Mucosa of stomach (tissue), 1 donor: ENCODE measurements around the gene CARD6.
"Not testable (repeated sequence)": the region's sequence is repeated elsewhere in the genome, so short reads cannot be mapped to it uniquely, and the experiment has no call there.

Source experiments
- H3K27me3 ChIP-seq: one replicate; pipeline ENCODE4 v1.7.0; 2013; ENCODE audit warnings: mild to moderate bottlenecking, low read length; ENCODE audit not compliant: control insufficient read depth, insufficient read depth
- H3K36me3 ChIP-seq: one replicate; pipeline ENCODE4 v1.7.0; 2013; ENCODE audit warnings: low read length; ENCODE audit not compliant: control insufficient read depth, insufficient read depth
- H3K4me1 ChIP-seq: one replicate; pipeline ENCODE4 v1.7.0; 2013; ENCODE audit warnings: mild to moderate bottlenecking, low read length; ENCODE audit not compliant: control insufficient read depth, insufficient read depth
- H3K4me3 ChIP-seq: one replicate; pipeline ENCODE4 v1.7.0; 2013; ENCODE audit warnings: low read length
- H3K9ac ChIP-seq: one replicate; pipeline ENCODE4 v1.7.0; 2013; ENCODE audit warnings: mild to moderate bottlenecking, low read length, moderate library complexity
- H3K9me3 ChIP-seq: one replicate; pipeline ENCODE4 v1.7.0; 2013; ENCODE audit warnings: mild to moderate bottlenecking, low read length, moderate library complexity; ENCODE audit not compliant: control insufficient read depth
- donor health status: Pancreatic carcinoma.

Gene CARD6

DNA sequence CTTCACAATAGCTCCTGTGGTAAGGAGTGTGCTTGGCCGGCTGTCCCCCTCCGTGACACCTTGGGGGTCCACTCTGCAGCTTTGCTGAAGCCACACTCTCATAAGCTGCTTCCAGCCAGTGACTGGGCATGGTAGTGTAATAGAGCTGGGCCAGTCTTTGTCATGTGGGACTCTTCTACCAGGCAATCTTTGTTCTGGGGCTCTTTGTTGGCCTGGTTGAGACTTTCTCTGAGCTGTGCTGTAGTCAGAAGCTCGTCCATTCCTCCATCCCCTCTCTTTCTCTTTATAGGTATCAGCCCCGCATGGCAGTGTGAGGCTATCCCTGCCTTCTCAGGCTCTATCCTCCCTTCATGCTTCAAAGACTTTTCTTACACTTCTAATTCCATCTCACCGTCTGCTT is 25.7 kb downstream of the CARD6 start:
- H3K4me3 ChIP-seq, result no peak overlapping the region
- peaks cover 6% of the 10 kb centered on the region for H3K4me1 ChIP-seq
- no peaks in the 10 kb centered on the region for H3K36me3 ChIP-seq
- H3K9me3 ChIP-seq, result no peaks in the 10 kb centered on the region
- H3K9ac ChIP-seq, result no peak overlapping the region
- no peaks in the 10 kb centered on the region for H3K27me3 ChIP-seq

GRCh38 chr5:40869384-40869783 is 28.2 kb downstream of the CARD6 start:
- Histone ChIP-seq H3K27me3 (no peaks in the 10 kb centered on the region), H3K4me3 (no peak overlapping the region), H3K9me3 (no peaks in the 10 kb centered on the region), H3K36me3 (no peaks in the 10 kb centered on the region), H3K4me1 (peaks cover 6% of the 10 kb centered on the region), H3K9ac (no peak overlapping the region)

- H3K4me1 ChIP-seq, result peaks cover 6% of the 10 kb centered on the region
- H3K27me3 ChIP-seq, result no peaks in the 10 kb centered on the region
- no peak overlapping the region for H3K4me3 ChIP-seq
- H3K9ac ChIP-seq, result no peak overlapping the region
- H3K36me3 ChIP-seq, result no peaks in the 10 kb centered on the region
- H3K9me3 ChIP-seq, result no peaks in the 10 kb centered on the region
Observed at GRCh38 chr5:40871177-40871576, 30.0 kb downstream of the CARD6 start.

DNA sequence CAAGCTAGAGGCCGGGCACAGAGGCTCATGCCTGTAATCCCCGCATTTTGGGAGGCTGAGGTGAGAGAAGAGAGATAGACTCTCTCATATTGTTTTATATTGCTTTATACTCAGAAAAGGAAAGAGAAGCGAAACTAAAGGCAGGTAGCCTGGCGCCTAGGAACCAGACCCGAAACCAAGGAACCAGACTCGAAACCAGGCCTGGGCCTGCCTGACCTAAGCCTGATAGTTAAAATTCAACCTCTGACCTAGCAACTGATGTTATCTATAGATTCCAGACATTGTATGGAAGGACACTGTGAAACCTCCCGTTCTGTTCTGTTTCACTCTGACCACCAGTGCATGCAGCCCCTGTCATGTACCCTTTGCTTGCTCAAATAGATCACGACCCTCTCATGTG is 31.1 kb downstream of the CARD6 start:
- not testable (repeated sequence) for H3K9ac ChIP-seq, H3K9me3 ChIP-seq, H3K4me3 ChIP-seq, H3K4me1 ChIP-seq, H3K27me3 ChIP-seq, H3K36me3 ChIP-seq

GRCh38 chr5:40873286-40873880 is 32.2 kb downstream of the CARD6 start:
- no peaks in the 10 kb centered on the region for H3K9me3 ChIP-seq
- no peak overlapping the region for H3K9ac ChIP-seq
- H3K4me1 ChIP-seq, result peaks cover 6% of the 10 kb centered on the region
- H3K4me3 ChIP-seq, result no peak overlapping the region
- no peaks in the 10 kb centered on the region for H3K27me3 ChIP-seq
- no peaks in the 10 kb centered on the region for H3K36me3 ChIP-seq

GRCh38 chr5:40875958-40876357 is 34.8 kb downstream of the CARD6 start:
- H3K9me3 ChIP-seq, result no peaks in the 10 kb centered on the region
- H3K4me3 ChIP-seq, result no peak overlapping the region
- H3K36me3 ChIP-seq, result no peaks in the 10 kb centered on the region
- no peak overlapping the region for H3K9ac ChIP-seq
- peaks cover 4% of the 10 kb centered on the region for H3K4me1 ChIP-seq
- H3K27me3 ChIP-seq, result no peaks in the 10 kb centered on the region

GRCh38 chr5:40877371-40877988 is 36.3 kb downstream of the CARD6 start:
- Histone ChIP-seq H3K4me3 (no peak overlapping the region), H3K36me3 (no peaks in the 10 kb centered on the region), H3K9me3 (no peaks in the 10 kb centered on the region), H3K9ac (no peak overlapping the region), H3K27me3 (no peaks in the 10 kb centered on the region), H3K4me1 (no peaks in the 10 kb centered on the region)

GRCh38 chr5:40879163-40879942 is 38.2 kb downstream of the CARD6 start:
- no peak overlapping the region for H3K9ac ChIP-seq
- no peaks in the 10 kb centered on the region for H3K9me3 ChIP-seq
- no peaks in the 10 kb centered on the region for H3K36me3 ChIP-seq
- peaks cover 3% of the 10 kb centered on the region for H3K4me1 ChIP-seq
- no peak overlapping the region for H3K4me3 ChIP-seq
- no peaks in the 10 kb centered on the region for H3K27me3 ChIP-seq

DNA sequence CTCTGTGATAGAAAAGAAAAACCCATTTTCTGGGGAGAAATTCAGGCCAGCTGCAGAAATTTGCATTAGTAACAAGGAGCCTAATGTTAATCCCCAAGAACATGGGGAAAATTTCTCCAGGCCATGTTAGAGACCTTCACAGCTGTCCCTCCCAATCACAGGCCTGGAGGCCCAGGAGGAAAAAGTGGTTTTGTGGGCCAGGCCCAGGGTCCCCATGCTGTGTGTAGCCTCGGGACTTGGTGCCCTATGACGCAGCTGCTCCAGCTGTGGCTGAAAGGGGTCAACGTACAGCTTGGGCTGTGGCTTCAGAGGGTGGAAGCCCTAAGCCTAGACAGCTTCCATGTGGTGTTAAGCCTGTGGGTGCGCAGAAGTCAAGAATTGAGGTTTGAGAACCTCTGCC is 41.1 kb downstream of the CARD6 start:
- Histone ChIP-seq H3K36me3 (no peaks in the 10 kb centered on the region), H3K9me3 (no peaks in the 10 kb centered on the region), H3K4me3 (no peak overlapping the region), H3K9ac (no peak overlapping the region), H3K4me1 (peaks cover 3% of the 10 kb centered on the region), H3K27me3 (no peaks in the 10 kb centered on the region)

DNA sequence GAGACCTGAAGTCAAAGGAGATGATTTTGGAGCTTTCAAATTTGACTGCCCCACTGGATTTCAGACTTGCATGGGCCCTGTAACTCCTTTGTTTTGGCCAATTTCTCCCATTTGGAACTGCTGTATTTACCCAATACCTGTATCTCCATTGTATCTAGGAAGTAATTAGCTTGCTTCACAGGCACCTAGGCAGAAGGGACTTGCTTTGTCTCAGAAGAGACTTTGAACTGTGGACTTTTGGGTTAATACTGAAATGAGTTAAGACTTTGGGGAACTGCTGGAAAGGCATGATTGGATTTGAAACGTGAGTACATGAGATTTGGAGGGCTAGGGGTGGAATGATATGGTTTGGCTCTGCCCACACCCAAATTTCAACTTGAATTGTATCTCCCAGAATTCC is 41.9 kb downstream of the CARD6 start:
- H3K9ac ChIP-seq, H3K4me1 ChIP-seq, H3K4me3 ChIP-seq, H3K9me3 ChIP-seq, H3K27me3 ChIP-seq, H3K36me3 ChIP-seq: not testable (repeated sequence)

DNA sequence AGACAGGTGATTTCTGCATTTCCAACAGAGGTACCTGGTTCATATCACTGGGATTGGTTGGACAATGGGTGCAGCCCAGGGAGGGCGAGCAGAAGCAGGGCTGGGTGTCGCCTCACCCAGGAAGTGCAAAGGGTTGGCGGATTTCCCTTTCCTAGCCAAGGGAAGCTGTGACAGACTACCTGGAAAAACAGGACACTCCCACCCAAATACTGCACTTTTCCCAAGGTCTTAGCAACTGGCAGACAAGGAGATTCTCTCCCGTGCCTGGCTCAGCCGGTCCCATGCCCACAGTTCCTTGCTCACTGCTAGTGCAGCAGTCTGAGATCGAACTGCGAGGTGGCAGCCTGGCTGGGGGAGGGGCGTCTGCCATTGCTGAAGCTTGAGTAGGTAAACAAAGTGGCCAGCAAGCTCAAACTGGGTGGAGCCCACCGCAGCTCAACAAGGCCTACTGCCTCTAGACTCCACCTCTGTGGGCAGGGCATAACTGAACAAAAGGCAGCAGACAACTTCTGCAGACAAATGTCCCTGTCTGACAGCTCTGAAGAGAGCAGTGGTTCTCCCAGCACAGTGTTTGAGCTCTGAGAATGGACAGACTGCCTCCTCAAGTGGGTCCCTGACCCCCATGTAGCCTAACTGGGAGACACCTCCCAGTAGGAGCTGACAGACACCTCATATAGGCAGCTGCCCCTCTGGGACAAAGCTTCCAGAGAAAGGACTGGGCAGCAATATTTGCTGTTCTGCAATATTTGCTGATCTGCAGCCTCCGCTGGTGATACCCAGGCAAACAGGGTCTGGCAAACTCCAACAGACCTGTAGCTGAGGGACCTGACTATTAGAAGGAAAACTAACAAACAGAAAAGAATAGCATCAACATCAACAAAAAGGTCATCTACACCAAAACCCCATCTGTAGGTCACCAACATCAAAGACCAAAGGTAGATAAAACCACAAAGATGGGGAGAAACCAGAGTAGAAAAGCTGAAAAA is 54.6 kb downstream of the CARD6 start:
- H3K9ac ChIP-seq, H3K27me3 ChIP-seq, H3K9me3 ChIP-seq, H3K4me3 ChIP-seq, H3K4me1 ChIP-seq, H3K36me3 ChIP-seq: not testable (repeated sequence)
